GM12874 (cell line): Measurements from ENCODE around the gene CD36.
A peak's percentile ranks its signal among the peaks of the same experiment; 100 is the strongest.

Experiments used
- TF ChIP-seq, protein P1 (sequence below): IDR thresholded peaks from 2 replicates; pipeline ENCODE4 v1.5.1; 2011; ENCODE audit warnings: low read depth, mild to moderate bottlenecking, control low read depth, low read length, moderate library complexity; ENCODE audit not compliant: insufficient read depth

Gene CD36

GRCh38 chr7:80653244-80653643 is 14.8 kb downstream of the CD36 start:
- TF ChIP-seq, protein P1, sequence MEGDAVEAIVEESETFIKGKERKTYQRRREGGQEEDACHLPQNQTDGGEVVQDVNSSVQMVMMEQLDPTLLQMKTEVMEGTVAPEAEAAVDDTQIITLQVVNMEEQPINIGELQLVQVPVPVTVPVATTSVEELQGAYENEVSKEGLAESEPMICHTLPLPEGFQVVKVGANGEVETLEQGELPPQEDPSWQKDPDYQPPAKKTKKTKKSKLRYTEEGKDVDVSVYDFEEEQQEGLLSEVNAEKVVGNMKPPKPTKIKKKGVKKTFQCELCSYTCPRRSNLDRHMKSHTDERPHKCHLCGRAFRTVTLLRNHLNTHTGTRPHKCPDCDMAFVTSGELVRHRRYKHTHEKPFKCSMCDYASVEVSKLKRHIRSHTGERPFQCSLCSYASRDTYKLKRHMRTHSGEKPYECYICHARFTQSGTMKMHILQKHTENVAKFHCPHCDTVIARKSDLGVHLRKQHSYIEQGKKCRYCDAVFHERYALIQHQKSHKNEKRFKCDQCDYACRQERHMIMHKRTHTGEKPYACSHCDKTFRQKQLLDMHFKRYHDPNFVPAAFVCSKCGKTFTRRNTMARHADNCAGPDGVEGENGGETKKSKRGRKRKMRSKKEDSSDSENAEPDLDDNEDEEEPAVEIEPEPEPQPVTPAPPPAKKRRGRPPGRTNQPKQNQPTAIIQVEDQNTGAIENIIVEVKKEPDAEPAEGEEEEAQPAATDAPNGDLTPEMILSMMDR = no peak

DNA sequence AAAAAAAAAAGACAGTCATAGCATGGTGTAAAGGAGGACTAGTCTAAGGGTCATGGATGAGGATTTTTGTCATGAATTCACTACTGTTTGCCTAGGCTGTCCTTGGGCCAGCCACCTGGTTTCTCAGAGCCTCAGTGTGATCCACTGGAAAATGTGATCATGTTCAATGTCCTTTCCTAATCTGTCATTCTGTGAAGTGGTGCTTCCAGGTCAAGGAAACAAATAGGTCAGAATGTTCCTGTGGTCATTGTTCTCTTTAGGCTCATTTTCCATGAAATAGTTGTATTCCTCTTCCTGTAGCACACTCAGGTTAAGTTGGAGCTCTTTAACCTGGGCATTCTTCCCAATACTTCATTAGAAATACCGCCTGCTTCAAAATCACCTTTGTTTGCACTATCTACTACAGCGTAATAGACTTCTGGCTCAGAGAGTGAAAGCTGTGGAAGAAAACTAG is 16.5 kb downstream of the CD36 start:
- TF ChIP-seq, protein P1 = no peak

GRCh38 chr7:80656029-80656428 is 17.6 kb downstream of the CD36 start:
- TF ChIP-seq, protein P1 = no peak

- TF ChIP-seq, protein P1 = peak; percentile 17; the same call in 1 of the 2 replicates
Measured at GRCh38 chr7:80659120-80660055, 20.9 kb downstream of the CD36 start.

DNA sequence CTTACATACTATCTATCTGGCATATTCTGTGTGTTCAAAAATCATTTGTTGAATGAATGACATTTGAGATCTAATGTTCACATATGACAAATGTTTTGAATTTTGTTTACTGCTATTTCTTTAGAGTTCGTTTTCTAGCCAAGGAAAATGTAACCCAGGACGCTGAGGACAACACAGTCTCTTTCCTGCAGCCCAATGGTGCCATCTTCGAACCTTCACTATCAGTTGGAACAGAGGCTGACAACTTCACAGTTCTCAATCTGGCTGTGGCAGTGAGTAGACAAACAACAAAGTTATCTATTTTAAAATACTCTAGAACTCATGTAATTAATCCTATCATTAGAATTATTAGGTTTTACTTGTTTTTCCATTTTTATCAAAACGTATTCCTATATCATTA is 22.5 kb downstream of the CD36 start:
- TF ChIP-seq, protein P1 = no peak

DNA sequence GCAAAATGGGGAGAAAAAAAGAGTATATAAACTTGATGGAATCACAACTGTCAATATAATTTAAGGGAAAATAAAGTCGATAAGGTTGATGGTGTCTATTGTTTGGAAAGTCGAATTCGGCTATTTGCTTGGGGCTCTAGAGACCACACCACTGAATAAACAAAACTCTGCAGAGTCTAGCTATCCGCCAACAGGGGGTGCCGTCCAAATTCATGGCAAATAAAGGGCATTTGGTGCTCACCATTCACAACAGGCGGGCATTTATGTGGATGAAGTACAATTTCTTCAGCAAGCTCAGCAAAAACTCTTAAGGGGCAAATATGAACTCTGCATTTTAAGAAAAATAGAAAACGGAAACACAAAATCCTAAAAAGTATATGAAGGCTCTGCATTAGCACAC is 23.3 kb downstream of the CD36 start:
- TF ChIP-seq, protein P1 = peak; percentile 32

DNA sequence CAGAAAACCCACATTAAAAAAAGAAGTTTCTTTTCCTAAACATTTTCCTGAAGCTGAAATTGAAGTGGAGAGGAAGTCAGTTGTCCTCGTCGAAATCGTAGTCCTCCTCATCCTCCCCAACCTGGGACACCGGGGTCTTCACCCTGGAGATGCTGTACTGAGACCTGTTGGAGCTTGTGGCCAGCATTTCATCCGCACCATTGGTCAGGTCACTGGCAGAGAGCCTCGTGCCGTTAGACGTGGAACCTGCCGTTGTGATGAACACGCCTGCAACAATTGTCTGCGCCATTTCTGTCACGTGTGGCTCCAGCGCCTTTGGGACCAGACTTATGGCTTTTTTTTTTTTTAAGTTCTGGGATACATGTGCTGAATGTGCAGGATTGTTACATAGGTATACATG is 23.8 kb downstream of the CD36 start:
- TF ChIP-seq, protein P1 = no peak
